ENCODE results near the gene PIM2.
A peak's percentile ranks its signal among the peaks of the same experiment; 100 is the strongest.

DNA sequence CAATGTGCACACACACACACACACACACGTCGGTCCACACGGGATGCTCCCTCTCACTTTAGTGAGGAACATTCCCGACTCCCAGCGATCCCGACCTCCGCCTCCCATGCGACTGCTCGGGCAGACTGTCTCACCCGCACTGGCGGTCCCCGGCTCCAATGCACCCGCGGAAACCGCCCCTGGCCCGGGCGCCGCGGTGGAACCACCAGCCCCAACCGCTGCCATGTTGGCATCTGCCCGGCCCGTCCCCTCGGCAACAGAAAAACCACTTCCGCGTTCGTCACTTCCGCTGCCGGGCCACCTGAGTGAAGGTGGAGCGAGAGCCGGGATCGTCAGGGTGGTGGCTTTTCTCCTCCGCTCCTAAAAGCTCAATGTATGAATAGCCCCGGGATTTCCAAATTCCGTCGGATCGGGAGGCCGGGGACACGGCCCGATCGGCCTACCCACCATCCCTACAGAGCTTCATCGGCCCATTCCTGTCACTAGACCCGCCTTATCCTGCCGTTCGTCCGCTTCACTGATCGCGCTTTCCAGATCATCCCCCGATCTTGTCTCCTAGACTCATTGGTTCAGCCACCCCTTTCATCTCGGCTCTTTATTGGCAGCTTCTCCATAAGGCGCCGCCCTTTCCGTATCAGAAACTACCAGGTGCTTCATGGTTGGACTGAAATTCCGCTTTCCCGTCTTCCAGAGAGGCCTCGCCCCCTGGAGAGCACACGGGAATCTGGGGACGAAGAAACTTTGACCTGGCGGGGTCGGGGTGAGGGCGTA, 7.2 kb downstream of the PIM2 start, which contains the start of gene SLC35A2:
- TF ChIP-seq CTCF (IDR thresholded peaks at IDR 0.05): no peak
- TF ChIP-seq POLR2A (IDR thresholded peaks at IDR 0.05): peak; percentile 32 to 53

Measured in sigmoid colon (tissue), 3 donors.